LNCaP clone FGC (cell line): ENCODE measurements around the gene ARMC9.
A peak's percentile ranks its signal among the peaks of the same experiment; 100 is the strongest.
"Not testable (repeated sequence)": the region's sequence is repeated elsewhere in the genome, so short reads cannot be mapped to it uniquely, and the experiment has no call there.

Experiments
- DNase-seq: peaks from one replicate; pipeline ENCODE4 v3.0.0-alpha.2; 2011; ENCODE audit warnings: low read depth
- H3K4me3 ChIP-seq: 2 replicates; pipeline ENCODE4 v1.5.1; 2011; ENCODE audit warnings: mild to moderate bottlenecking, low read depth, low read length, control low read depth
- TF ChIP-seq, protein P1 (sequence below): IDR thresholded peaks from 2 replicates; pipeline ENCODE4 v1.5.1; 2012; ENCODE audit warnings: mild to moderate bottlenecking; ENCODE audit not compliant: control insufficient read depth, insufficient read depth; ENCODE audit errors: extremely low read depth

ARMC9 gene

DNA sequence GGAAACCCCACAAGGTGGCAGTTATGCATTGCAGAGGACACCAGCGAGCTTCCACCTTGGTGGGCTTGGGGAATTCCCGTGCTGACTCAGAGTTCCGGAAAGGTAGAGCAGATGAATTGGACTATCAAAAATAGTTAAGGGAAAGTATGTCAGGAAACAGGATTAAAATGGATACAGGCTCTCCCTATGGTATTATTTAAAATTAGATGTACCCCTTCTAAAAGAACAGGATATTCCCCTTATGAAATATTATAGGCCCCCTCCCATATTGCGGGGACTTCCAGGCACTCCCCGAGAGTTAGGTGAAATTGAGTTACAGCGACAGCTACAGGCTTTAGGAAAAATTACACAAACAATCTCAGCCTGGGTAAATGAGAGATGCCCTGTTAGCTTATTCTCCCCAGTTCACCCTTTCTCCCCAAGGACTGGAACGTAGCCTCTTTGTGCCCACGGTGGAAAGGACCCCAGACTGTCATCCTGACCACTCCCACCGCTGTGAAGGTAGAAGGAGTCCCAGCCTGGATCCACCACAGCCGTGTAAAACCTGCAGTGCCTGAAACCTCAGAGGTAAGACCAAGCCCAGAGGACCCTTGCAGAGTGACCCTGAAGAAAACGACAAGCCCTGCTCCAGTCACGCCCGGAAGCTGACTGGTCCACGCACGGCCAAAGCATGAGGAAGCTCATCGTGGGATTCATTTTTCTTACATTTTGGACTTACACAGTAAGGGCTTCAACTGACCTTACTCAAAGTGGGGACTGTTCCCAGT lies 207.4 kb downstream of the ARMC9 start:
- not testable (repeated sequence) for H3K4me3 ChIP-seq, DNase-seq
- TF ChIP-seq, protein P1, sequence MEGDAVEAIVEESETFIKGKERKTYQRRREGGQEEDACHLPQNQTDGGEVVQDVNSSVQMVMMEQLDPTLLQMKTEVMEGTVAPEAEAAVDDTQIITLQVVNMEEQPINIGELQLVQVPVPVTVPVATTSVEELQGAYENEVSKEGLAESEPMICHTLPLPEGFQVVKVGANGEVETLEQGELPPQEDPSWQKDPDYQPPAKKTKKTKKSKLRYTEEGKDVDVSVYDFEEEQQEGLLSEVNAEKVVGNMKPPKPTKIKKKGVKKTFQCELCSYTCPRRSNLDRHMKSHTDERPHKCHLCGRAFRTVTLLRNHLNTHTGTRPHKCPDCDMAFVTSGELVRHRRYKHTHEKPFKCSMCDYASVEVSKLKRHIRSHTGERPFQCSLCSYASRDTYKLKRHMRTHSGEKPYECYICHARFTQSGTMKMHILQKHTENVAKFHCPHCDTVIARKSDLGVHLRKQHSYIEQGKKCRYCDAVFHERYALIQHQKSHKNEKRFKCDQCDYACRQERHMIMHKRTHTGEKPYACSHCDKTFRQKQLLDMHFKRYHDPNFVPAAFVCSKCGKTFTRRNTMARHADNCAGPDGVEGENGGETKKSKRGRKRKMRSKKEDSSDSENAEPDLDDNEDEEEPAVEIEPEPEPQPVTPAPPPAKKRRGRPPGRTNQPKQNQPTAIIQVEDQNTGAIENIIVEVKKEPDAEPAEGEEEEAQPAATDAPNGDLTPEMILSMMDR: peak; percentile 32

DNA sequence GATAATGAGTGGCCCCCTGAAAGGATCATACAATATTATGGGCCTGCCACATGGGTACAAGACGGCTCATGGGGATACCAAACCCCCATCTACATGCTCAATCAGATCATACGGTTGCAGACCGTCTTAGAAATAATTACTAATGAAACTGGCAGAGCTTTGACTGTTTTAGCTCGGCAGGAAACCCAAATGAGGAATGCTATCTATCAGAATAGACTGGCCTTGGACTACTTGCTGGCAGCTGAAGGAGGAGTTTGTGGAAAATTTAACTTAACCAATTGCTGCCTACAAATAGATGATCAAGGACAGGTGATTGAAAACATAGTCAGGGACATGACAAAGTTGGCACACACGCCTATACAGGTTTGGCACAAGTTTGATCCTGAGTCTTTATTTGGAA lies 209.3 kb downstream of the ARMC9 start:
- DNase-seq, H3K4me3 ChIP-seq: not testable (repeated sequence)

DNA sequence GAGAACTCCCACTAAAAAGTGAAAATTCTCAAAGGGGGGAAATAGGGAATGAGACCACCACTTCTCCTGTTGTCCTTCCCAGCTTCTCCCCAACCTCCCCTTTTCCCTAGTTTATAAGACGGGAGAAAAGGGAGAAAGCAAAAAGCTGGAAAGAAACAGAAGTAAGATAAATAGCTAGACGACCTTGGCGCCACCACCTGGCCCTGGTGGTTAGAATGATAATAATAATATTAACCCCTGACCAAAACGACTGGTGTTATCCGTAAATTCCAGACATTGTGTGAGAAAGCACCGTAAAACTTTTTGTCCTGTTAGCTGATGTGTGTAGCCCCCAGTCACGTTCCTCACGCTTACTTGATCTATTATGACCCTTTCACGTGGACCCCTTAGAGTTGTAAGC lies 209.9 kb downstream of the ARMC9 start:
- not testable (repeated sequence) for H3K4me3 ChIP-seq, DNase-seq

DNA sequence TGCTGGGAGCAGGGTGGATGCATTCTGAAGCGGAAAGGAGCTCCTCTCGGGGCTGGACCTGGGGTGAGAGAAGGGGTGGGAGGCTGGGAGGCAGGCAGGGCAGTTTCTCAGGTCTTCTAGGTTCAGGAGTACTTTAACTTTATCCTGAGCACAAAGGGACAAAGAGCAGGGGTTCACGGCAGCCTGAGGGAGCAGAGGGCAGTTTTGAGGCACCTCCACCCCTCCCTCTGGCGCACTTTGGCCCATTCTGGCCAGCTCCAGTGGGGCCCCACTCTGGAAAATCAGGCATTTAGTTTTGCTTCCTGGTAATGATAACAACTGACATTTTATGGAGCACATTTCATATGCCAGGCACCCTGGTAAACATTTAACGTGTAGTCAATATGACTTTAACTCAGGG lies 211.3 kb downstream of the ARMC9 start:
- TF ChIP-seq, protein P1: no peak
- no peak overlapping the region for H3K4me3 ChIP-seq
- DNase-seq: no peak

DNA sequence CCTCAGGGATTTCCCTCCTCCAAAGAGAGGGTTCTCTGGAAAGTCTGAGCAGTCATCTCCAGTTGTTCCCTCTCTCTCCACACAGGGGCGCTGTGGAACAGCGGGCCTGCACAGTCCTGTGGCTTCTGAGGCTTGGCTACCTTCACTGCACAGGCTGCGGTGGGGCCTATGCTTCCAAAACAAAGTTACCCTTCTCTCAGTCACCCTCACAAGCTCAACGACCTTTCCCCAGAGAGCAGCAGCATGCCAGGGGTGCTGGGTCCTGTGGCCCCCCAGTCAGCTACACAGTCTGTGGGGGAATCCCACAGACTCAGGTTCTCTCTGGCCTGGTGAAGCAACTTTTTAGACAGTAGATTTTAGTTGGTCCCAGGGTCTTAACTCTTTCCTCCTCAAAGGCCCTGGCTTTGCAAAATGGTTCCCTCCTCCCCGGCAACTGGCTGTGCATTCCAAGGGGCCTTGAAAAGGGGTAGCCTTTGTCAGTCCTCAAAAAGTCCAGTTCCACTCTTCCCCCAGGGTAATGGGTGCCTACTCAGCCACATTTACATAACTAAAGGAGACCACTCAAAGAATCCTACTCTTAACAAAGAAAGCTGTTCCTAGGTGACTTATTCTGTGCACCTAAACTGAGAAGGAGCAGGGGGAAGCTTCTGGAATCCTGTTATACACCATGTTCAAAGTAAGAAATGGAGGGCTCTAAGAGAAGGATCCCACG lies 212.0 kb downstream of the ARMC9 start:
- no peak for DNase-seq
- TF ChIP-seq, protein P1: 0 out of 2 replicates have a peak, but pooled peaks have one; percentile 20
- H3K4me3 ChIP-seq: no peak overlapping the region

DNA sequence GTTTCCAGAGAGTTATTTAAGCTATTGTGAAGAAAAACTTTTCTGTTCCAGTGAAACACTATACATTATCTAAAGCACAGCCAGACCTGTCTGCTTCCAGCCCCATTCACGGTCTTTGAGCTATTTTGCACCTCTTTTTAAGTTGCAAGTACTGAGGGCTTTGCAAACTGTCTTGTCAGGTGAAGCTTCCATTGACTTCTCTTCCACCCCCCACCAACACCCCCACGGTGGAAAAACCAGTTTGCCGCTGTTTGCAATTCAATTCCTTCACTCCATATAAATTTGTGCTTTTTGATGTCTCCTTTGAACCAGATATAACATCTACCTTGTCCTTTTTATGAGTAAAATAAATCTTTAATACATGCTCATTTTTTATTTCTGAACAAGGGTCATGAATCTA lies 212.8 kb downstream of the ARMC9 start:
- H3K4me3 ChIP-seq: no peak overlapping the region
- no peak for DNase-seq
- TF ChIP-seq, protein P1: no peak

DNA sequence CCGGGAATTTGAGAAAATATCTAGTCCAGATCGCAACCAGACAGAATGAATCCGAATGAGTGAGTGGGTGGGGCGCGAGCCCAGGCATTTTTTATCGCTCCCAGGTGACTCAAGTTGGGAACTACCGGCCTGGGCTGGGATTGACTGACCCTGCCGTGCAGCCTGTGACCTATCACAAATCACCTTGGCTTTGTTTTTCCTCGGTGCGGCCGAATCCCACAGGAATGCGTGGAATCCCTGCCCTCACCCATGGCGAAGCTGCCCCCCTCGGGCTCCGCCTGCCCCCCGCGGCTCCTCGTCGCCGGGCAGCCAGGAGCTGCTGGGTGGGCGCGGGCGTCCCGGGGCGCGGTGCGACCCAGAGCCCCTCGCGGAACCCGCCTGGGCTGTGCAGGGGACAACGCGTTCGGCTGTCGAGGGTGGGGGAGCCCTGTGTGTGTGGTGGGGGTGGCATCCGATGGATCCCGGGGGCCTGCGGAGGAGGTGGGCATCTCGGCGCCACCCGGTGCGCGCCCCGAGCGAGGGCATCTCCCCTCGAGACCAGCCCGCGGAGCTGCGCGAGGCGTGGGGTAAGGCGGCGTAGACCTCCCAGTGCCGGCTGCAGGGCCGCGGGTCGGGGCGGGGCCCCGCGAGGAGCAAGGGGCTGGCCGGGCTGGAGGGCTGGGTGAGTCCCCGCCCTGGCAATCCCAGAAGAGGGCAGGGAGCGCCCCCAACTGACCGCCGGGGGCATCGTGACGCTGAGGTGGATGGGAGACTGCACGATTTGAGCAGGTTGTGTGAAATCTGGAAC lies 213.6 kb downstream of the ARMC9 start:
- peak overlapping the region; percentile 47 for H3K4me3 ChIP-seq
- TF ChIP-seq, protein P1: peak; percentile 84
- DNase-seq: no peak

DNA sequence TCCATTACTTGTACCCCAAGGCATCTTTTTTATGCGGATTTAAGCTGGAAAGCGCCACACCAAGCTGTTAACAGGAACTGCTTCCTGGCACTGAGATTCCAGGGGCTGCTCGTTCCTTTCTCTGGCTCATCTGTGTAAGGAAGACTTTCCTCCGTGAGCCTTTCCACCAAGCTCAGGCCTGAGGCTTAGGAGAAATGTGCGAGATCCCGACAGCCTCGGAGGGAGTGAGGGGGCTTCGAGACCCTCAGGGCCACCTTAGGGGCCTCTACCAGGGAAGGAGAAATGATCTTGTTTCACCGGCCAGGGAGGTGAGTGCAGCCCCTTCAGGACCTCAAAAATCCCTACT lies 214.2 kb downstream of the ARMC9 start:
- H3K4me3 ChIP-seq: peak overlapping the region; percentile 47
- TF ChIP-seq, protein P1: no peak
- no peak for DNase-seq
